ENCODE data around the gene TMPRSS3.

GRCh38 chr21:42379426-42380215, 16.2 kb downstream of the TMPRSS3 start:
- TF ChIP-seq RAD21 (conservative IDR thresholded peaks at IDR 0.05 in 1 of 2, IDR thresholded peaks at IDR 0.05 in 1 of 2) = no peak
- no peak for TF ChIP-seq POLR2A (IDR thresholded peaks at IDR 0.05; ENCODE audit: low read length)
- no peak for TF ChIP-seq EP300 (IDR thresholded peaks at IDR 0.05)
- no peak for TF ChIP-seq ZC3H11A (IDR thresholded peaks at IDR 0.05)
- no peak for TF ChIP-seq CTCF (IDR thresholded peaks at IDR 0.05)
